Measurements from ENCODE around the gene CACNA2D1.

The CACNA2D1 gene

DNA sequence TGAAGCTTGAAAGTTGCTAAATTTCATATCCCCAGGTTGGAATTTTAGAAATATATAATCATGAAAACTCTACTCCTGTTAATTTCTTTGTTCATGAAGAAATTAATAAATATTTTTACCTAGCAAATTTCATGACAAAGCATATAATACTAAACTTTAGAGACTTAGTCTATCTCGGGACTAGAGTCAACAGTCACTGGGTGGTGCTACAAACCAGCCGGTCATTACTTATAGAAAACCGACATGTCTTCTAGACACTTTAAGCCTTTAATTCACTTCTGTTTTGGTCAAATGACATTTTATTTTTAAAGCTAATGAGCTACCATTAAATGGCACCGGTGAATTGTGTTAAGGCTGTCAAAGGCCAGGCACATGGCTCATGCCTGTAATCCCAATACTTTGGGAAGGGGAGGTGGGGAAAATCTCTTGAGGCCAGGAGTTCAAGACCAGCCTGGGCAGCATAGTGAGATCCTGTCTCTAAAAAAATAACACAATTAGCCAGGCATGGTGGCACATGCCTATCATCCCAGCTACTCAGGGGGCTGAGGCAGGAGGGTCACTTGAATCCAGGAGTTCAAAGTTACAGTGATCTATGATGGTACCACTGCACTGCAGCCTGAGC, 270.1 kb downstream of the CACNA2D1 start:
- DNase-seq (ENCODE audit: low read depth in 2 of 2), result no peak
- TF ChIP-seq, protein P1, sequence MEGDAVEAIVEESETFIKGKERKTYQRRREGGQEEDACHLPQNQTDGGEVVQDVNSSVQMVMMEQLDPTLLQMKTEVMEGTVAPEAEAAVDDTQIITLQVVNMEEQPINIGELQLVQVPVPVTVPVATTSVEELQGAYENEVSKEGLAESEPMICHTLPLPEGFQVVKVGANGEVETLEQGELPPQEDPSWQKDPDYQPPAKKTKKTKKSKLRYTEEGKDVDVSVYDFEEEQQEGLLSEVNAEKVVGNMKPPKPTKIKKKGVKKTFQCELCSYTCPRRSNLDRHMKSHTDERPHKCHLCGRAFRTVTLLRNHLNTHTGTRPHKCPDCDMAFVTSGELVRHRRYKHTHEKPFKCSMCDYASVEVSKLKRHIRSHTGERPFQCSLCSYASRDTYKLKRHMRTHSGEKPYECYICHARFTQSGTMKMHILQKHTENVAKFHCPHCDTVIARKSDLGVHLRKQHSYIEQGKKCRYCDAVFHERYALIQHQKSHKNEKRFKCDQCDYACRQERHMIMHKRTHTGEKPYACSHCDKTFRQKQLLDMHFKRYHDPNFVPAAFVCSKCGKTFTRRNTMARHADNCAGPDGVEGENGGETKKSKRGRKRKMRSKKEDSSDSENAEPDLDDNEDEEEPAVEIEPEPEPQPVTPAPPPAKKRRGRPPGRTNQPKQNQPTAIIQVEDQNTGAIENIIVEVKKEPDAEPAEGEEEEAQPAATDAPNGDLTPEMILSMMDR (IDR thresholded peaks at IDR 0.05; ENCODE audit: low read depth, low read length), result no peak
- H3K4me3 ChIP-seq (replicated peaks in 1 of 2; ENCODE audit: low read depth in 2 of 2, low read length in 2 of 2), result no peak overlapping the region

DNA sequence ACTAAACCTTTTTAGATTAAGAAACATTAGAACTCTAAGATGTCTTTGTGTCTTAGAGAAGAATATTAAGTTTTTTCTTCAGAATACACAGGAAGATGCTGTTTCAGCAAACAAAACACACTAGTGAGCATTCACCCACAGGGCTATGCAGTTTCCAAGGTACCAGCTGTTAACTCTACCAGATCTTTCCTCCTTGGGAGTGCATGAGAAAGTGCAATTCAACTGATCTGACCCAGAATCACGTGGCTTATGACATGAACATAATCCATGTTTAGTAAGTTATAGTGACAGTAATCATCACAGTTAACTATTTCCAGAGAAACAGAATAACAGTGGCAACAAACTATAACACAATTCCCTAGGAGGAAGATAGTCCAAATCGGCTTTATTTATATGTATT, 270.7 kb downstream of the CACNA2D1 start:
- no peak overlapping the region for H3K4me3 ChIP-seq (replicated peaks in 1 of 2; ENCODE audit: low read depth in 2 of 2, low read length in 2 of 2)
- DNase-seq (ENCODE audit: low read depth in 2 of 2), result peak; percentile 19 to 28
- TF ChIP-seq, protein P1 (IDR thresholded peaks at IDR 0.05; ENCODE audit: low read depth, low read length), result no peak

DNA sequence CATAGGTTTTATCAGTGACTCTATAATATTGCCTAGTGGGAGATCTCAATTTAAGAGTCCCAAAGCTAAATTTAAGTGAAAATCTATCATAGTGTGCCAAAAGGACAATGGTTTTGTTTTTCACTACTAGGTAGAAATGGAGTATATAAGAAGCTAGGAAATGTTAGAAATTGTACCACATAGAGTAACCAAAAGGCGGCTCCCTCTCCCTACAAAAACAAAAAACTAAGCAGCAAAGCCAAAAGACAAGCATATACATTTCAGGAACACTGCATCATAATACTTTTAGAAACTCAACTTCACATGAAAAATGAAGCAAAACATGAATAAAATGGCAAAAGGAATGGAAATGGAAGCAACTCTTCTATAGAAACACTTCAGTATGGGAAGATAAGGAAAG, 271.6 kb downstream of the CACNA2D1 start:
- no peak overlapping the region for H3K4me3 ChIP-seq (replicated peaks in 1 of 2; ENCODE audit: low read depth in 2 of 2, low read length in 2 of 2)
- peak in 1 of 2 donors; percentile 30 for DNase-seq (ENCODE audit: low read depth in 2 of 2)
- TF ChIP-seq, protein P1 (IDR thresholded peaks at IDR 0.05; ENCODE audit: low read depth, low read length), result no peak

DNA sequence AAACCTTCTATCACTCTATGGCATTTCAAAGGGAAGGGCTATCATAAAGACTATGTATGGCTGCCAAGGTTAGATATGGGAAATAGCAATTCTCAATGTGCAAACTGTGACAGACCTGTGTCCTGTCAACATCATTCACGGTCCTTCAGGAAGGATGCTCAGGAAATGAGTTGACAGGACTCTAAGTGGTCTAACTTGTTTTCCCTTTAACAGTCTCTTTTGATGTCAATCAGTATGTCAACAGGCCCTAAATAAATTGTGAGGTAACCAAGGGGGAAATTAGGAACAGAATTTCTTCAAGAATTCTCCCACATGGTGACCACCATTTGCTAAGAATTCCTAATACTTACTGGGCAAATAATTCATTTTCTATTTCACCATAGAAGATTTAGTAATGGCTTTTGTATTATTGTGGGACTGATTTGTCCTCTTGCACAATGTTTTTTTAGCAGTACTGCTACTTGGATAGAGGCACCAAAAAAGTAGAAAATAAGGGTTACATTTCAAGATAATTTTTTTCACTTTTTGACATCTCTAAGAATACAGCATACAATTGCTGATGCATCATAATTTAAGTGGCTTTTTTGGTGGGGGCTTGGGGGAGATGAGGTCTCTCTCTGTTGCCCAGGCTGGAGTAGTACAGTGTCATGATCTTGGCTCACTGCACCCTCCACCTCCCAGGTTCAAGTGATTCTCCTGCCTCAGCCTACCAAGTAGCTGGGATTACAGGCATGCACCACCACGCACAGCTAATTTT, 275.8 kb downstream of the CACNA2D1 start:
- peak; percentile 16 to 31 for DNase-seq (ENCODE audit: low read depth in 2 of 2)
- H3K4me3 ChIP-seq (replicated peaks in 1 of 2; ENCODE audit: low read depth in 2 of 2, low read length in 2 of 2), result no peak overlapping the region
- TF ChIP-seq, protein P1 (IDR thresholded peaks at IDR 0.05; ENCODE audit: low read depth, low read length), result no peak

DNA sequence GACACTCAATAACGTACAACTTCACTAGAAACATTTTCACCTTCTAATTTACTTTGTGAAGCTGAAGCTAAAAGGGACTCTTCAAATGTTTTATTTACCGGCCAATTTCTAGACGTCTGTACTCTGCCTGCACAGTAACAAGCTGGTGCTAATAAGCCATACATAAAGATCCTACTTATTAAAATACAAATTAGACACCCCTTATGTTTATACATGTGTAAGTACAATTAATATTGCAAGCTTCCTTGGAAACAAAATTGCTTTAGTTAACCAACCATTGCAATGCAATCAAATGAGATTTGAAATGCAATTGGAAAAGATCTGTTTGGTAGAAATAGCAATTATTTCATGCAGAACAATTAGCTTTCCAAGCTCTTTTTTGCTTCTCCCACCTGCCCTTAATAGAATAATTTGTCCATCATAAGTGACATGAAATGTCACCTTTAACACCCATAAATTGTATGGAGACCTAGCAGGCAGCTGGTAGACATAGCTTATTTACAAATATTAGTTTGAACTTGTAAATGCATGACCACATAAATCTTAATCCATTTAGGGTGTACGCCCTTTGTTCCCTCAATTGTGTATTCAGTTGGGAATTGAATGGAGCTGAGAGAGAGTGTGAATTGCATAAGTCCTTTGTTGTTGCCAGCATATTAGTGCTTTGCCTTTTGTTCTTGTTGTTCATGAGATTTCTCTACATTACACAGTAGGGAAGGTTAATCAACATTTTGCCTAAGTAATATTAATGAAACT, 277.1 kb downstream of the CACNA2D1 start:
- no peak overlapping the region for H3K4me3 ChIP-seq (replicated peaks in 1 of 2; ENCODE audit: low read depth in 2 of 2, low read length in 2 of 2)
- TF ChIP-seq, protein P1 (IDR thresholded peaks at IDR 0.05; ENCODE audit: low read depth, low read length), result no peak

DNA sequence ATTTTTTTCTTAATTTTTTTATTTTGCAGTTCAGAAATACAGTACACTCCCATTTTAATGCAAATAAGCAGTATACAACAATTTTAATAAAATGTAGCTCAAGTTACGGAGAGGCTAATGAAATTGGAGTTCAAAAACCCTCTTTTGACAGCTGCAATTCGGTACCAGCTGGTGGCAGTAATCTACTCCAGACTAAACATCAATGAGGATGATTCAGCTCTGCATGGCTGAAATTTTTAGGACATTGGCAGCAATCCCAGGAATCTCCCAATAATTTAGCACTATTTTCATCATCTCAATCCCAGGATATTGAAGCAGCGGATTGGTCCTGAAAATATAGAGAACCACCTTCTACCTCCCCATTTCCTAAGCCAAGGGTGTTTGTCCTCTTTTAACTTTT, 278.8 kb downstream of the CACNA2D1 start:
- TF ChIP-seq, protein P1 (IDR thresholded peaks at IDR 0.05; ENCODE audit: low read depth, low read length), result peak; percentile 56
- DNase-seq (ENCODE audit: low read depth in 2 of 2), result peak; percentile 81 to 82
- no peak overlapping the region for H3K4me3 ChIP-seq (replicated peaks in 1 of 2; ENCODE audit: low read depth in 2 of 2, low read length in 2 of 2)

More for the DNA sequence above, 277.1 kb downstream of the CACNA2D1 start:
- DNase-seq (ENCODE audit: low read depth in 2 of 2), result peak; percentile 30 to 32
